ENCODE results near the gene CENPP.

DNA sequence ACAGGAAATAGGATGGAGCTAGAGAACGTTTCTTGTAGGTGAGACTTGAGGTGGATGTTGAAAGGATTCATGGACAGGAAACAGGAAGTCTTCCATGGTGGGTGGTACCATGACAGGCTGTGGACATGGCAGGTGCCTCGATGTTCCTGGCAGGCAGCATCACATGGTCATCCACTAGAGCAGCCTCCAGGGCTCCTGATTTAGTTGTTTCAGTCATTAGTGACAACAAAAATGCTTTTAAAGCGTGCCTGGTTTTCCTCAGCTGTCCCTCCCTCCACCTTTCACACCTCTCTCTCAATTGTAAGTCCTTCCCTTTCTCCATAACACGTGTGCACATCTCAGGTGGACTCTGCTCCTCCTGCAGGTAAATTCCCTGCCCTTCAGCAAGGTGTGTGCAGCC, 181.7 kb downstream of the CENPP start:
- TF ChIP-seq, protein P1, sequence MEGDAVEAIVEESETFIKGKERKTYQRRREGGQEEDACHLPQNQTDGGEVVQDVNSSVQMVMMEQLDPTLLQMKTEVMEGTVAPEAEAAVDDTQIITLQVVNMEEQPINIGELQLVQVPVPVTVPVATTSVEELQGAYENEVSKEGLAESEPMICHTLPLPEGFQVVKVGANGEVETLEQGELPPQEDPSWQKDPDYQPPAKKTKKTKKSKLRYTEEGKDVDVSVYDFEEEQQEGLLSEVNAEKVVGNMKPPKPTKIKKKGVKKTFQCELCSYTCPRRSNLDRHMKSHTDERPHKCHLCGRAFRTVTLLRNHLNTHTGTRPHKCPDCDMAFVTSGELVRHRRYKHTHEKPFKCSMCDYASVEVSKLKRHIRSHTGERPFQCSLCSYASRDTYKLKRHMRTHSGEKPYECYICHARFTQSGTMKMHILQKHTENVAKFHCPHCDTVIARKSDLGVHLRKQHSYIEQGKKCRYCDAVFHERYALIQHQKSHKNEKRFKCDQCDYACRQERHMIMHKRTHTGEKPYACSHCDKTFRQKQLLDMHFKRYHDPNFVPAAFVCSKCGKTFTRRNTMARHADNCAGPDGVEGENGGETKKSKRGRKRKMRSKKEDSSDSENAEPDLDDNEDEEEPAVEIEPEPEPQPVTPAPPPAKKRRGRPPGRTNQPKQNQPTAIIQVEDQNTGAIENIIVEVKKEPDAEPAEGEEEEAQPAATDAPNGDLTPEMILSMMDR (IDR thresholded peaks at IDR 0.05; ENCODE audit: insufficient read depth, low read depth, low read length) = no peak
- no peak for TF ChIP-seq EZH2 (IDR thresholded peaks at IDR 0.05; ENCODE audit: insufficient read depth, low read length)

All from astrocyte (in vitro differentiated cells and primary cell).